HFFc6 (cell line): Measurements from ENCODE around the gene FRMD5. TPM values are rescaled to one million over a fixed set of nuclear protein-coding genes. Genes with fewer than 3 reads are reported as not detected.

Experiments used
- DNase-seq: peaks from one replicate; pipeline ENCODE4 v3.0.0-alpha.2; 2018
- H3K27ac Mint-ChIP-seq: 2 replicates; pipeline ENCODE4 v1.8.0; 2020; ENCODE audit warnings: mild to moderate bottlenecking, mixed read lengths
- H3K27me3 Mint-ChIP-seq: 2 replicates; pipeline ENCODE4 v1.8.0; 2021; ENCODE audit warnings: mild to moderate bottlenecking, moderate library complexity, mixed read lengths; ENCODE audit not compliant: insufficient read depth
- H3K36me3 Mint-ChIP-seq: 2 replicates; pipeline ENCODE4 v1.8.0; 2021; ENCODE audit warnings: low read depth, mixed read lengths
- H3K4me1 Mint-ChIP-seq: 2 replicates; pipeline ENCODE4 v1.8.0; 2020; ENCODE audit warnings: low read depth, mixed read lengths
- H3K4me3 Mint-ChIP-seq: 2 replicates; pipeline ENCODE4 v1.8.0; 2020; ENCODE audit warnings: mild to moderate bottlenecking, moderate library complexity, mixed read lengths
- H3K9me3 Mint-ChIP-seq: 2 replicates; pipeline ENCODE4 v1.8.0; 2020; ENCODE audit warnings: mild to moderate bottlenecking, mixed read lengths
- total RNA-seq, 6 experiments: library from RNA; stranded (reverse); fragmentation: NEBNext Ultra II Directional; extraction: Animal tissue kit (Norgen Biotek cat#: 25700); gene quantifications; 2 replicates in 1 of 6; 3 replicates in 5 of 6; pipeline ENCODE4 v1.2.3, GENCODE V29; 2021
- TF ChIP-seq, protein P1 (sequence below): fragments of 200-600 bp; sonication (generic); IDR thresholded peaks from 2 replicates; pipeline ENCODE4 v1.5.0; 2021; ENCODE audit warnings: antibody characterized with exemption, mild to moderate bottlenecking

FRMD5 gene
- total RNA-seq, 6 experiments from 2014 or later = 0.67 to 1.1 (median 0.94) TPM

DNA sequence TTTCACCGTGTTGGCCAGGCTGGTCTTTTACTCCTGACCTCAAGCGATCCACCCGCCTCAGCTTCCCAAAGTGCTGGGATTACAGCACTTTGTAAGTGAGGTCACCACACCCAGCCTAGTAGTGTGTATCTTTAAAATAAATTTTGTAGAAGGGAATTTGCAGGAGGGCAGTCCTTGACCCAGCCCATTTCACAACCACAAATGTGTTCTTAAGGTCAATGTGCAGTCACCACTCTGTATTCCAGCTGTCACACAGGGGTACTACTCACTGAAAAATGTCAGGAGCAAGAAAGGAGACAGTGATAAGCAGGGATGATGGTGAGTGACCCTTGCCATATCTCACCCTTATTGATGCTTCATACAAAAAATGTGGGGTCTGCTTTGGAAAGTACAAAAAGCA, 98.5 kb downstream of the FRMD5 start:
- no peaks in the 10 kb centered on the region for H3K36me3 Mint-ChIP-seq
- no peak overlapping the region for H3K4me3 Mint-ChIP-seq
- no peak overlapping the region for H3K27ac Mint-ChIP-seq
- H3K4me1 Mint-ChIP-seq = peaks cover 75% of the 10 kb centered on the region
- H3K9me3 Mint-ChIP-seq = no peaks in the 10 kb centered on the region
- TF ChIP-seq, protein P1, sequence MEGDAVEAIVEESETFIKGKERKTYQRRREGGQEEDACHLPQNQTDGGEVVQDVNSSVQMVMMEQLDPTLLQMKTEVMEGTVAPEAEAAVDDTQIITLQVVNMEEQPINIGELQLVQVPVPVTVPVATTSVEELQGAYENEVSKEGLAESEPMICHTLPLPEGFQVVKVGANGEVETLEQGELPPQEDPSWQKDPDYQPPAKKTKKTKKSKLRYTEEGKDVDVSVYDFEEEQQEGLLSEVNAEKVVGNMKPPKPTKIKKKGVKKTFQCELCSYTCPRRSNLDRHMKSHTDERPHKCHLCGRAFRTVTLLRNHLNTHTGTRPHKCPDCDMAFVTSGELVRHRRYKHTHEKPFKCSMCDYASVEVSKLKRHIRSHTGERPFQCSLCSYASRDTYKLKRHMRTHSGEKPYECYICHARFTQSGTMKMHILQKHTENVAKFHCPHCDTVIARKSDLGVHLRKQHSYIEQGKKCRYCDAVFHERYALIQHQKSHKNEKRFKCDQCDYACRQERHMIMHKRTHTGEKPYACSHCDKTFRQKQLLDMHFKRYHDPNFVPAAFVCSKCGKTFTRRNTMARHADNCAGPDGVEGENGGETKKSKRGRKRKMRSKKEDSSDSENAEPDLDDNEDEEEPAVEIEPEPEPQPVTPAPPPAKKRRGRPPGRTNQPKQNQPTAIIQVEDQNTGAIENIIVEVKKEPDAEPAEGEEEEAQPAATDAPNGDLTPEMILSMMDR = no peak
- no peaks in the 10 kb centered on the region; the same call in 1 of the 2 replicates for H3K27me3 Mint-ChIP-seq
- no peak for DNase-seq

GRCh38 chr15:44094781-44095180, 100.3 kb downstream of the FRMD5 start:
- Mint-ChIP-seq H3K36me3 (no peaks in the 10 kb centered on the region), H3K9me3 (no peaks in the 10 kb centered on the region), H3K27me3 (no peaks in the 10 kb centered on the region; the same call in 1 of the 2 replicates), H3K4me1 (peaks cover 64% of the 10 kb centered on the region), H3K27ac (no peak overlapping the region), H3K4me3 (no peak overlapping the region)
- TF ChIP-seq, protein P1 = no peak
- no peak for DNase-seq

- Mint-ChIP-seq H3K27ac (no peak overlapping the region), H3K4me3 (no peak overlapping the region), H3K27me3 (no peaks in the 10 kb centered on the region; the same call in 1 of the 2 replicates), H3K36me3 (no peaks in the 10 kb centered on the region), H3K4me1 (peaks cover 60% of the 10 kb centered on the region), H3K9me3 (no peaks in the 10 kb centered on the region)
- DNase-seq = no peak
- TF ChIP-seq, protein P1 = no peak
Observed at GRCh38 chr15:44093836-44094235, 101.2 kb downstream of the FRMD5 start.

GRCh38 chr15:44092221-44092620, 102.8 kb downstream of the FRMD5 start:
- H3K4me1 Mint-ChIP-seq = peaks cover 73% of the 10 kb centered on the region
- no peaks in the 10 kb centered on the region for H3K36me3 Mint-ChIP-seq
- H3K9me3 Mint-ChIP-seq = no peaks in the 10 kb centered on the region
- peak overlapping the region; percentile 72 for H3K27ac Mint-ChIP-seq
- DNase-seq = peak; percentile 74
- no peaks in the 10 kb centered on the region; the same call in 1 of the 2 replicates for H3K27me3 Mint-ChIP-seq
- TF ChIP-seq, protein P1 = no peak
- no peak overlapping the region for H3K4me3 Mint-ChIP-seq

- H3K27ac Mint-ChIP-seq = peak overlapping the region; percentile 79
- H3K36me3 Mint-ChIP-seq = no peaks in the 10 kb centered on the region
- TF ChIP-seq, protein P1 = no peak
- no peaks in the 10 kb centered on the region for H3K27me3 Mint-ChIP-seq
- H3K4me1 Mint-ChIP-seq = peaks cover 73% of the 10 kb centered on the region
- peak overlapping the region; percentile 51 for H3K4me3 Mint-ChIP-seq
- peak; percentile 87 for DNase-seq
- no peaks in the 10 kb centered on the region for H3K9me3 Mint-ChIP-seq
Observed at GRCh38 chr15:44087578-44088465, 107.2 kb downstream of the FRMD5 start.
